Ascending aorta (tissue), 2 donors: ENCODE data around the gene GBF1. TPM values are rescaled to one million over a fixed set of nuclear protein-coding genes. Genes with fewer than 3 reads are reported as not detected.

ENCODE experiments used
- DNase-seq, 2 donors: peaks; one replicate each; pipeline ENCODE4 v3.0.0-alpha.2; 2019; ENCODE audit warnings: low spot score in 2 of 2
- H3K27ac ChIP-seq, 2 donors: fragments of 200-600 bp; sonication (generic); one replicate each; pipeline ENCODE4 v1.5.1; 2016 to 2017; ENCODE audit warnings: mild to moderate bottlenecking in 1 of 2
- H3K27me3 ChIP-seq: fragments of 200-600 bp; sonication (generic); one replicate; pipeline ENCODE4 v1.5.1; 2017
- H3K36me3 ChIP-seq, 2 donors: fragments of 200-600 bp; sonication (generic); one replicate each; pipeline ENCODE4 v1.5.1; 2016
- H3K4me1 ChIP-seq, 2 donors: fragments of 200-600 bp; sonication (generic); one replicate each; pipeline ENCODE4 v1.5.1; 2016 to 2017; ENCODE audit warnings: mild to moderate bottlenecking in 1 of 2
- H3K4me3 ChIP-seq, 2 donors: fragments of 200-600 bp; sonication (generic); one replicate each; pipeline ENCODE4 v1.5.1; 2016 to 2017; ENCODE audit warnings: mild to moderate bottlenecking in 1 of 2
- H3K9me3 ChIP-seq, 2 donors: fragments of 200-600 bp; sonication (generic); one replicate each; pipeline ENCODE4 v1.5.1; 2016
- CTCF ChIP-seq, 3 experiments: fragments of 200-600 bp in 2 of 3; fragments of 450-650 bp in 1 of 3; sonication (generic) in 2 of 3; IDR thresholded peaks; one replicate each; pipeline ENCODE4 v1.5.1; 2016 to 2019; ENCODE audit warnings: antibody characterized with exemption in 3 of 3, mild to moderate bottlenecking in 1 of 3, moderate library complexity in 1 of 3
- intact Hi-C: fragments of 100-400 bp; cut with DNase I; formaldehyde crosslinking; loops from one replicate; pipeline ENCODE4 v1.15.1; 2023
- total RNA-seq: library from RNA; depleted of rRNA; stranded (reverse); fragments of >200 nt; gene quantifications from one replicate; pipeline ENCODE4 v1.1.0, GENCODE V29; 2016

GBF1 gene
- total RNA-seq, 1 donor from 2014 or later = 56.0 TPM

GRCh38 chr10:102431452-102432124 is 186.3 kb downstream of the GBF1 start:
- Histone ChIP-seq H3K27me3 (no peaks in the 10 kb centered on the region), H3K9me3 (no peaks in the 10 kb centered on the region), H3K4me1 (peaks cover 8 to 14% of the 10 kb centered on the region in 2 donors), H3K4me3 (peak overlapping the region; percentile 92 to 98), H3K27ac (peak overlapping the region; percentile 79), H3K36me3 (no peaks in the 10 kb centered on the region)
- intact Hi-C loops = loop anchor here (1.0 kb wide), 4 partner anchors 10 to 279 kb away; partner anchors contain the start of genes ACTR1A and NOLC1
- no peak for TF ChIP-seq CTCF (IDR thresholded peaks at IDR 0.05)
- no peak for DNase-seq

Other genes starting within 250 kb of the GBF1 start
- gene ARMH3, start 189.4 kb upstream of the GBF1 start, total RNA-seq = 4.5 TPM
- gene HPS6, start 180.2 kb upstream of the GBF1 start, total RNA-seq = 39.9 TPM
- 29.8 TPM for gene LDB1, start 125.2 kb upstream of the GBF1 start, total RNA-seq
- gene PPRC1, start 112.5 kb upstream of the GBF1 start, total RNA-seq = 30.7 TPM
- 33.3 TPM for gene NOLC1, start 93.1 kb upstream of the GBF1 start, total RNA-seq
- gene ELOVL3, start 19.2 kb upstream of the GBF1 start, total RNA-seq = not detected
- not detected for gene PITX3, start 4.0 kb upstream of the GBF1 start, total RNA-seq
- 89.2 TPM for gene NFKB2, start 150.2 kb downstream of the GBF1 start, total RNA-seq
- not detected for gene PSD, start 173.3 kb downstream of the GBF1 start, total RNA-seq
- 16.5 TPM for gene FBXL15, start 175.3 kb downstream of the GBF1 start, total RNA-seq
- gene CUEDC2, start 187.0 kb downstream of the GBF1 start, total RNA-seq = 45.1 TPM
- gene C10orf95, start 206.0 kb downstream of the GBF1 start, total RNA-seq = not detected